Loucy (cell line): ENCODE measurements around the gene MTCL3.

ENCODE experiments used
- CTCF ChIP-seq: fragments of 200-600 bp; sonication (generic); conservative IDR thresholded peaks from 2 replicates; pipeline ENCODE4 v1.5.1; 2014; ENCODE audit warnings: mild to moderate bottlenecking, antibody characterized with exemption, low read length
- EZH2phosphoT487 ChIP-seq: fragments of 200-600 bp; IDR thresholded peaks from 2 replicates; pipeline ENCODE4 v1.6.1; 2018; ENCODE audit warnings: antibody characterized with exemption, mild to moderate bottlenecking, moderate library complexity, borderline replicate concordance

GRCh38 chr6:127463056-127463455 lies 56.1 kb downstream of the MTCL3 start:
- TF ChIP-seq CTCF (no peak), EZH2phosphoT487 (no peak)
